ENCODE measurements around the gene CHEK2.
"Not testable (repeated sequence)": the region's sequence is repeated elsewhere in the genome, so short reads cannot be mapped to it uniquely, and the experiment has no call there.

CHEK2 gene

GRCh38 chr22:28682966-28683365, 58.7 kb downstream of the CHEK2 start:
- DNase-seq: not testable (repeated sequence)

DNA sequence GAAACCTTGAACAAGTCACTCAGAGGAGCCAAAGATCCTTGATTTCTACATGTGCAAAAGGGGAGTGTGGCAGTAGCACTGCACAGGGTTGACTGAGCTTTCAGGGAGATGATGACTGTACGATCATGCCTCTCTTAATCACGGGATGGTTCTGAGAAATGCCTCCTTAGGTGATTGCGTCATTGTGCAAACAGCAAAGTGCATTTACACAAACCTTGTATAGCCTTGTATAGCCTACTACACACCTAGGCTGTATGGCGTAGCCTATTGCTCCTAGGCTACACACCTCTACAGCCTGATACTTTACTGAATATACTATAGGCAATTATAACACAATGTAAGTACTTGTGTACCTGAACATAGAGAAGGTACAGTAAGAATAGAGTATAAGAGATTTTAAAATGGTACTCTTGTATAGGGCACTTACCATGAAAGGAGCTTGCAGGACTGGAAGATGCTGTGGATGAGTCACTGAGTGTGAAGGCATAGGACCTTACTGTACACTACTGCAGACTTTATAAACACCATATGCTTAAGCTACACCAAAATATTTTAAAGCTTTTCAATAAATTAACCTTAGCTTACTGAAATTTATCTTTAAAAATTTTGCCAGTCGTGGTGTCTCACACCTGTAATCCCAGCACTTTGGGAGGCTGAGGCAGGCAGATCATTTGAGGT, 60.7 kb downstream of the CHEK2 start:
- not testable (repeated sequence) for DNase-seq

GRCh38 chr22:28679611-28680287, 61.9 kb downstream of the CHEK2 start, which contains the start of gene TTC28:
Gene TTC28 (minus strand): TSS chr22:28679840. CDS start chr22:28679723, 117 bp downstream.
- peak; percentile 67 for DNase-seq

- DNase-seq: not testable (repeated sequence)
Measured at GRCh38 chr22:28678778-28679610, 62.6 kb downstream of the CHEK2 start.

- not testable (repeated sequence) for DNase-seq
Measured at GRCh38 chr22:28678170-28678569, 63.5 kb downstream of the CHEK2 start.

GRCh38 chr22:28674121-28674563, 67.5 kb downstream of the CHEK2 start:
- no peak for DNase-seq

DNA sequence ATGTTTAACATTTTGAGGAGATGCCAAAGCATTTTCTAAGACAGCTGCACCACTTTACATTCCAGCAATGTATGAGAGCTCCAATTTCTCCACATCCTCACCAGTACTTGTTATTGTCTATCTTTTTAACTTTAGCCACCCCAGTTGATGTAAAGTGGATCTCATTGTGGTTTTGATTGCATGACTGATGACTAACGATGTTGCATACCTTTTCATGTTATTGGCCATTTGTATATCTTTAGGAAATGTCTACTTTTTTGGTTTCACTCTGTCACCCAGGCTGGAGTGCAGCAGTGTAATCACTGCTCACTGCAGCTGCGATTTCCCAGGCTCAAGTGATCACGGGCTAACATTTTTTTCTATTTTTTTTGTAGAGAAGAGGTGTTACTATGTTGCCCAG, 70.9 kb downstream of the CHEK2 start:
- DNase-seq: no peak

DNA sequence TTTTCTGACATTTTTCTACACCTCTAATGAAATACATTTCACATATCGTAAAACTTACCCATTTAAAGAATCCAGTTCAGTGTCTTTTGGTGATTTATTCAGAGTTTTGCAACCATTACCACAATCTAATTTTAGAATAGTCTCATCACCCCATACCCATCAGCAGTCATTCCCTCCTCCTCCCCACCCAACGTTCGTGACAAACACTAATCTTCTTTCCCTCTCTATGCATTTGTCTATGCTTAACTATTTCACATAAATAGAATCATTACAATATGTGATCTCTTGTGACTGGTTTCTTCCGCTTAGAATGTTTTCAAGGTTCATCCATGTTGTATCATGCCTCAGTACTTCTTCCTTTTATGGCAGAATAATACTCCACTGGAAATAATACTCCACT, 71.5 kb downstream of the CHEK2 start:
- no peak for DNase-seq

DNA sequence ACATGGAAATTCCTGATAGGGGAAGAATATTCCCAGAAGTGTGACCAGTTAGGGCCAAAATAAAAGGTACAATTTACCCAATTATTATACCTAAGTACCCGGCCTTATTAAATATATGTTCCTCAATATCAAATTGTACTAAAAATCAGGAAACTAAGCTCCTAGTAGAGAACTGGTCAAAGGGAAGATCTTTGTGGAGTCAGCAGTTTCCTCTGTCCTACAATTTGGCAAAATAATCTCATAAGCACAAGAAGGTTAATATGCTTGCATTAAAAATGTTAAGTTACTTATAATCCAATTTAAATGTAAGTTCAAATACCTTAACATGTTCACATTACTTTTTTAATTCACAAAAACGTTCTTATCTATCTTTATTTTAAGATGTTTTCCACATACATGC, 72.2 kb downstream of the CHEK2 start:
- no peak for DNase-seq

GRCh38 chr22:28663569-28663942, 78.1 kb downstream of the CHEK2 start:
- not testable (repeated sequence) for DNase-seq

- no peak for DNase-seq
Measured at GRCh38 chr22:28658448-28658847, 83.2 kb downstream of the CHEK2 start.

- no peak for DNase-seq
Measured at GRCh38 chr22:28656181-28656580, 85.4 kb downstream of the CHEK2 start.

- DNase-seq: no peak
Measured at GRCh38 chr22:28650463-28650862, 91.2 kb downstream of the CHEK2 start.

- no peak for DNase-seq
Measured at GRCh38 chr22:28648792-28649191, 92.8 kb downstream of the CHEK2 start.

- no peak for DNase-seq
Measured at GRCh38 chr22:28647216-28647615, 94.4 kb downstream of the CHEK2 start.

DNA sequence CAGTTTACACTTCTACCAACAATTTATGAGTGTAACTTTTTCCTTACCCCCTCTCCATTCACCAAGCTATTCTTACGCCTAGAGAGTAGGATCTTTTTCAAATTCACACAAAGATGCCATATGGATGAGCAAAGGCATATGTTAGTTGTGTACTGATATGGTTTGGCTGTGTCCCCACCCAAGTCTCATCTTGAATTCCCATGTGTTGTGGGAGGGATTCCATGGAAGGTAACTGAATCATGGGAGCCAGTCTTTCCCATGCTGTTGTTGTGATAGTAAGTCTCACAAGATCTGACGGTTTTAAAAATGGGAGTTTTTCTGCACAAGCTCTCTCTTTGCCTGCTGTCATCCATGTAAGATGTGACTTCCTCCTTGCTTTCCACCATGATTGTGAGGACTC, 102.3 kb downstream of the CHEK2 start:
- no peak for DNase-seq
